ENCODE measurements around the gene ASF1B.

The ASF1B gene

GRCh38 chr19:14135355-14135754, 1.0 kb downstream of the ASF1B start:
- no peak for DNase-seq

GRCh38 chr19:14127929-14128509, 8.4 kb downstream of the ASF1B start:
- no peak for DNase-seq

- no peak for DNase-seq
These were observed 9.2 kb downstream of the ASF1B start for GRCh38 chr19:14127176-14127575.

GRCh38 chr19:14122924-14123323, 13.5 kb downstream of the ASF1B start:
- no peak for DNase-seq

- DNase-seq = no peak
These were observed 15.9 kb downstream of the ASF1B start for GRCh38 chr19:14120497-14120780.

GRCh38 chr19:14119644-14120496, 16.5 kb downstream of the ASF1B start:
- DNase-seq = peak; percentile 27

GRCh38 chr19:14119146-14119545, 17.2 kb downstream of the ASF1B start:
- DNase-seq = no peak

- DNase-seq = peak; percentile 74
These were observed 18.0 kb downstream of the ASF1B start for GRCh38 chr19:14118165-14119051.

- DNase-seq = peak; percentile 100
These were observed 18.7 kb downstream of the ASF1B start, which contains the start of gene PRKACA for GRCh38 chr19:14117668-14118164. Gene PRKACA (minus strand): TSS chr19:14117762. CDS start chr19:14117547, 215 bp downstream.

GRCh38 chr19:14116918-14117578, 19.3 kb downstream of the ASF1B start:
- peak; percentile 42 for DNase-seq

GRCh38 chr19:14116525-14116917, 19.9 kb downstream of the ASF1B start:
- DNase-seq = no peak

GRCh38 chr19:14115756-14116155, 20.6 kb downstream of the ASF1B start:
- DNase-seq = no peak

GRCh38 chr19:14114854-14115253, 21.5 kb downstream of the ASF1B start:
- peak; percentile 25 for DNase-seq

- no peak for DNase-seq
These were observed 21.9 kb downstream of the ASF1B start for GRCh38 chr19:14114439-14114838.

GRCh38 chr19:14113762-14114414, 22.5 kb downstream of the ASF1B start:
- peak; percentile 26 for DNase-seq

GRCh38 chr19:14112809-14113385, 23.5 kb downstream of the ASF1B start:
- DNase-seq = no peak

GRCh38 chr19:14112051-14112808, 24.2 kb downstream of the ASF1B start:
- DNase-seq = peak; percentile 24

- DNase-seq = no peak
These were observed 24.9 kb downstream of the ASF1B start for GRCh38 chr19:14111486-14111885.

- no peak for DNase-seq
These were observed 25.7 kb downstream of the ASF1B start for GRCh38 chr19:14110650-14111049.

GRCh38 chr19:14107581-14108461, 28.6 kb downstream of the ASF1B start:
- no peak for DNase-seq

All from NCI-H69 (cell line).